Right lobe of liver (tissue), 6 donors: ENCODE data around the gene GNAT2. TPM values are rescaled to one million over a fixed set of nuclear protein-coding genes. Genes with fewer than 3 reads are reported as not detected.

Experiments used
- ATAC-seq, 4 donors: fragments of 200-7000 bp; cut with Tn5 transposase; one replicate each; pipeline ENCODE4 v1.9.1; 2020; ENCODE audit warnings: mild to moderate bottlenecking in 4 of 4, moderate library complexity in 4 of 4
- DNase-seq, 3 donors: peaks; one replicate each; pipeline ENCODE4 v3.0.0-alpha.2; 2020
- H3K27ac ChIP-seq, 3 donors: fragments of 200-600 bp; one replicate each; pipeline ENCODE4 v1.8.0; 2022
- H3K27me3 ChIP-seq, 2 donors: fragments of 200-600 bp; one replicate each; pipeline ENCODE4 v1.8.0; 2022
- H3K36me3 ChIP-seq, 4 donors: fragments of 200-600 bp; sonication (generic) in 1 of 4; one replicate each; pipeline versions ENCODE4 v1.5.1 to v1.8.0; 2017 to 2022; ENCODE audit warnings: control low read depth in 1 of 4
- H3K4me1 ChIP-seq, 4 donors: fragments of 200-600 bp; sonication (generic) in 1 of 4; one replicate each; pipeline versions ENCODE4 v1.5.1 to v1.8.0; 2017 to 2022; ENCODE audit warnings: control low read depth in 1 of 4
- H3K4me3 ChIP-seq, 3 donors: fragments of 200-600 bp; one replicate each; pipeline ENCODE4 v1.8.0; 2022
- H3K9me3 ChIP-seq, 4 donors: fragments of 200-600 bp; sonication (generic) in 1 of 4; one replicate each; pipeline versions ENCODE4 v1.5.1 to v1.8.0; 2017 to 2022; ENCODE audit warnings: control low read depth in 1 of 4
- CTCF ChIP-seq, 4 donors: fragments of 200-600 bp in 3 of 4; fragments of 450-650 bp in 1 of 4; IDR thresholded peaks; one replicate each; pipeline versions ENCODE4 v1.5.1 to v1.8.0; 2016 to 2022; ENCODE audit warnings: antibody characterized with exemption in 4 of 4, mild to moderate bottlenecking in 2 of 4
- POLR2A ChIP-seq: fragments of 450-650 bp; IDR thresholded peaks from one replicate; pipeline ENCODE4 v1.6.1; 2017; ENCODE audit warnings: antibody characterized with exemption, mild to moderate bottlenecking
- WGBS: methylation state at CpG from one replicate; pipeline ENCODE4 v1.1.6; 2018; ENCODE audit warnings: low coverage, low lambda C conversion rate; ENCODE audit not compliant: insufficient coverage; ENCODE audit errors: missing lambda C conversion rate; 5-methylcytosine and 5-hydroxymethylcytosine counted together
- intact Hi-C, 2 donors: fragments of 100-400 bp; cut with DNase I; formaldehyde crosslinking; loops; one replicate each; pipeline versions ENCODE4 v1.11.2 to v1.14.1; 2022
- total RNA-seq, 6 experiments: library from RNA; depleted of rRNA in 2 of 6; stranded (reverse); fragments of >200 nt in 2 of 6; fragmentation: NEBNext Ultra II Directional in 3 of 6; extraction: Animal tissue kit (Norgen Biotek cat#: 25700) in 3 of 6; gene quantifications; one replicate each; pipeline versions ENCODE4 v1.1.0 to v1.2.4, GENCODE V29; 2016 to 2023
- donor health status: DM: no; HTN: yes; CAD: no.
- donor health status: DM: no; HTN: no; CAD: no.
- donor health status: DM: no; HTN: no; CAD: no.
- donor health status: DM: no; HTN: yes; CAD: no.
- donor health status: DM: no; HTN: yes; CAD: no.

GNAT2 gene
- total RNA-seq, 6 experiments from 2014 or later = 0.20 to 0.21 (median 0.20) TPM; not detected in 3

GRCh38 chr1:109616391-109616790 lies 3.0 kb downstream of the GNAT2 start:
- WGBS = 32% methylated on average over 3 of the region's 3 CpGs
- intact Hi-C loops = no loop called here
- ATAC-seq = no peak
- TF ChIP-seq CTCF (IDR thresholded peaks at IDR 0.05) (no peak), POLR2A (no peak)
- H3K9me3 ChIP-seq = no peaks in the 10 kb centered on the region
- H3K27me3 ChIP-seq = no peaks in the 10 kb centered on the region
- no peak overlapping the region for H3K4me3 ChIP-seq
- H3K27ac ChIP-seq = peak overlapping the region; percentile 31 to 58 (median 56)
- H3K36me3 ChIP-seq = no peaks in the 10 kb centered on the region
- H3K4me1 ChIP-seq = peaks cover 0 to 25% (median 6%) of the 10 kb centered on the region in 4 donors
- DNase-seq = no peak

GRCh38 chr1:109615879-109616278 lies 3.5 kb downstream of the GNAT2 start:
- no peaks in the 10 kb centered on the region for H3K9me3 ChIP-seq
- ATAC-seq (peak in 3 of 4 donors; percentile 13 to 45 (median 26)), DNase-seq (peak in 1 of 3 donors; percentile 65)
- peaks cover 0 to 25% (median 6%) of the 10 kb centered on the region in 4 donors for H3K4me1 ChIP-seq
- 19% methylated on average over 3 of the region's 3 CpGs for WGBS
- H3K4me3 ChIP-seq = no peak overlapping the region
- intact Hi-C loops = no loop called here
- TF ChIP-seq POLR2A = peak; percentile 50
- no peak for TF ChIP-seq CTCF (IDR thresholded peaks at IDR 0.05)
- H3K27ac ChIP-seq = peak overlapping the region; percentile 30 to 38 (median 32)
- H3K36me3 ChIP-seq = no peaks in the 10 kb centered on the region
- no peaks in the 10 kb centered on the region for H3K27me3 ChIP-seq

GRCh38 chr1:109613361-109614147 lies 5.9 kb downstream of the GNAT2 start:
- intact Hi-C loops = no loop called here
- Histone ChIP-seq H3K4me3 (no peak overlapping the region), H3K9me3 (no peaks in the 10 kb centered on the region), H3K27ac (no peak overlapping the region), H3K27me3 (no peaks in the 10 kb centered on the region), H3K4me1 (peaks cover 0 to 15% (median 2%) of the 10 kb centered on the region in 4 donors), H3K36me3 (no peaks in the 10 kb centered on the region)
- TF ChIP-seq CTCF (IDR thresholded peaks at IDR 0.05) = no peak
- no peak for TF ChIP-seq POLR2A
- no peak for ATAC-seq
- DNase-seq = no peak
- WGBS = 55% methylated on average over 5 of the region's 7 CpGs

- Histone ChIP-seq H3K9me3 (no peaks in the 10 kb centered on the region), H3K4me1 (peaks cover 0 to 5% (median 0%) of the 10 kb centered on the region in 4 donors), H3K27me3 (no peaks in the 10 kb centered on the region), H3K36me3 (no peaks in the 10 kb centered on the region), H3K27ac (no peak overlapping the region), H3K4me3 (no peak overlapping the region)
- ATAC-seq (no peak), DNase-seq (no peak)
- TF ChIP-seq CTCF (IDR thresholded peaks at IDR 0.05) (no peak), POLR2A (no peak)
- intact Hi-C loops = no loop called here
- 91% methylated on average over 13 of the region's 13 CpGs for WGBS
These were observed 8.0 kb downstream of the GNAT2 start for GRCh38 chr1:109611308-109611990.
